Mesenchymal stem cell (in vitro differentiated cells and primary cell): ENCODE results near the gene GIMD1.
"Not testable (repeated sequence)": the region's sequence is repeated elsewhere in the genome, so short reads cannot be mapped to it uniquely, and the experiment has no call there.

ENCODE experiments used
- DNase-seq: peaks from one replicate; pipeline ENCODE4 v3.0.0-alpha.2; 2013
- H2AFZ ChIP-seq: one replicate; pipeline ENCODE4 v1.6.1; 2013; ENCODE audit warnings: low read depth, mild to moderate bottlenecking, control low read depth, inconsistent platforms, low read length, moderate library complexity
- H2AK5ac ChIP-seq: 2 replicates; pipeline ENCODE4 v1.6.1; 2013; ENCODE audit warnings: low read length, moderate library complexity, mild to moderate bottlenecking, inconsistent platforms; ENCODE audit not compliant: severe bottlenecking
- H2BK120ac ChIP-seq: one replicate; pipeline ENCODE4 v1.6.1; 2013; ENCODE audit warnings: low read depth, mild to moderate bottlenecking, inconsistent platforms, low read length, moderate library complexity
- H2BK12ac ChIP-seq, 2 experiments: one replicate each; pipeline ENCODE4 v1.6.1; 2013; ENCODE audit warnings: inconsistent platforms in 2 of 2, low read length in 2 of 2, mild to moderate bottlenecking in 2 of 2, moderate library complexity in 2 of 2, control low read depth in 1 of 2
- H2BK15ac ChIP-seq: one replicate; pipeline ENCODE4 v1.6.1; 2013; ENCODE audit warnings: mild to moderate bottlenecking, low read depth, inconsistent platforms; ENCODE audit not compliant: poor library complexity, severe bottlenecking
- H2BK5ac ChIP-seq: 2 replicates; pipeline ENCODE4 v1.6.1; 2013; ENCODE audit warnings: low read depth, mild to moderate bottlenecking, low read length, control low read depth, inconsistent platforms; ENCODE audit not compliant: poor library complexity, severe bottlenecking
- H3K14ac ChIP-seq, 2 experiments: one replicate each; pipeline ENCODE4 v1.6.1; 2013; ENCODE audit warnings: inconsistent platforms in 2 of 2, low read length in 2 of 2, control low read depth in 1 of 2, mild to moderate bottlenecking in 1 of 2, moderate library complexity in 1 of 2
- H3K18ac ChIP-seq, 2 experiments: one replicate each; pipeline ENCODE4 v1.6.1; 2013; ENCODE audit warnings: inconsistent platforms in 2 of 2, low read length in 2 of 2, control low read depth in 1 of 2, low read depth in 1 of 2, mild to moderate bottlenecking in 1 of 2
- H3K23ac ChIP-seq, 2 experiments: one replicate each; pipeline ENCODE4 v1.6.1; 2013; ENCODE audit warnings: inconsistent platforms in 2 of 2, low read length in 2 of 2, mild to moderate bottlenecking in 2 of 2, moderate library complexity in 2 of 2, control low read depth in 1 of 2
- H3K27ac ChIP-seq: 2 replicates; pipeline ENCODE4 v1.5.1; 2013; ENCODE audit warnings: mild to moderate bottlenecking, moderate library complexity, low read length, control low read depth, inconsistent platforms; ENCODE audit not compliant: poor library complexity, severe bottlenecking
- H3K27me3 ChIP-seq, 2 experiments: 2 replicates each; pipeline versions ENCODE4 v1.6.1 to v1.7.0; 2013; ENCODE audit warnings: low read length in 2 of 2, mild to moderate bottlenecking in 2 of 2, moderate library complexity in 2 of 2, control low read depth in 1 of 2, inconsistent platforms in 1 of 2; ENCODE audit not compliant: control insufficient read depth in 1 of 2, insufficient read depth in 1 of 2
- H3K36me3 ChIP-seq, 2 experiments: 2 replicates each; pipeline versions ENCODE4 v1.6.1 to v1.7.0; 2013; ENCODE audit warnings: low read length in 2 of 2, control low read depth in 1 of 2, inconsistent platforms in 1 of 2, low read depth in 1 of 2, mild to moderate bottlenecking in 1 of 2; ENCODE audit not compliant: insufficient read depth in 2 of 2, control insufficient read depth in 1 of 2
- H3K4ac ChIP-seq, 2 experiments: one replicate each; pipeline ENCODE4 v1.6.1; 2013; ENCODE audit warnings: inconsistent platforms in 2 of 2, low read length in 2 of 2, mild to moderate bottlenecking in 2 of 2, moderate library complexity in 2 of 2, control low read depth in 1 of 2, low read depth in 1 of 2
- H3K4me1 ChIP-seq: 2 replicates; pipeline ENCODE4 v1.6.1; 2013; ENCODE audit warnings: low read depth, low read length, control low read depth; ENCODE audit not compliant: control insufficient read depth, insufficient read depth
- H3K4me2 ChIP-seq: 2 replicates; pipeline ENCODE4 v1.6.1; 2013; ENCODE audit warnings: low read length, mild to moderate bottlenecking, inconsistent platforms; ENCODE audit not compliant: poor library complexity, severe bottlenecking
- H3K4me3 ChIP-seq, 2 experiments: 2 replicates each; pipeline versions ENCODE4 v1.5.1 to v1.7.0; 2013; ENCODE audit warnings: low read length in 2 of 2, mild to moderate bottlenecking in 2 of 2, control low read depth in 1 of 2, low read depth in 1 of 2; ENCODE audit not compliant: insufficient read depth in 1 of 2
- H3K79me1 ChIP-seq: replicated peaks from 2 replicates; pipeline ENCODE4 v1.6.1; 2013; ENCODE audit warnings: mild to moderate bottlenecking, control low read depth, low read length, inconsistent platforms; ENCODE audit not compliant: poor library complexity, severe bottlenecking
- H3K9ac ChIP-seq: 2 replicates; pipeline ENCODE4 v1.7.0; 2013; ENCODE audit warnings: mild to moderate bottlenecking, low read length, moderate library complexity
- H3K9me3 ChIP-seq: 2 replicates; pipeline ENCODE4 v1.7.0; 2013; ENCODE audit warnings: mild to moderate bottlenecking, low read length; ENCODE audit not compliant: control insufficient read depth
- H4K8ac ChIP-seq: one replicate; pipeline ENCODE4 v1.6.1; 2013; ENCODE audit warnings: inconsistent platforms, mild to moderate bottlenecking, low read length, moderate library complexity
- H4K91ac ChIP-seq: one replicate; pipeline ENCODE4 v1.6.1; 2013; ENCODE audit warnings: mild to moderate bottlenecking, low read length, inconsistent platforms
- WGBS: methylation state at CpG from one replicate; pipeline ENCODE4 v1.1.7; 2013; ENCODE audit warnings: mixed read lengths; 5-methylcytosine and 5-hydroxymethylcytosine counted together

GIMD1 gene

DNA sequence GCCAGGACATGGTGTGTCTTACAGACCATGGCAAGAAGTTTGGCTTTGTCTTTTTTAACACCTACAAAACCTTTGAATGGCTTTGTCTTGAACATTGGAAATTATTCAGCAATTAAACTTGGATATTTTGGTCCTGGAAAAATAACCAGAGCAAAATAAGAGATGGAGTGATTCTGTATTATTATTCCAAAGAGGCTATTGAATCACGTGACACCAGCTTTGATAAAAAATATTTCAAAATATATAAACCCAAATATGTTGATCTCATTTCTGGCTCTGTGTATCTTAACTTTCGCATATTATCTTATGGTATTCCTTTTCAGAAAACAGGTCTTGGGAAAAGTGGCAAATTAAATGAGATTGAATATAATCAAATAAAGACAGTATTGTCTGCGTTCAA is 32.6 kb upstream of the GIMD1 start:
- H2BK15ac ChIP-seq, result no peak overlapping the region

DNA sequence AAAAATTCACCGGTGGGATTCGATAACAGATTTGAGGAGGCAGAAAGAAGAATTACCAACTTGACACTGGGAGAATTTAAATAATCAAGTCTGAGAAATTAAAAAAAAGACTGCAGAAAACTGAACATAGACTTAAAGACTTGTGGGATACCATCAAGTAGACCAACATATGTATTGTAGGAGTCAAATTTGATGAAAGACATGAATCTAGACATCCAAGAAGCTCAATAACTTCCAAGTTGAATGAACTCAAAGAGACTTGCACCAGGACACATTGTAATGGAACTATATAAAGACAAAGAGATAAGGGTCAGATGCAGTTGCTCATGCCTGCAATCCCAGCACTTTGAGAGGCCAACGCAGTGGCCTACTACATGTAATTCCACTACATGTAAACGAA is 30.3 kb upstream of the GIMD1 start:
- H3K4me1 ChIP-seq, H3K23ac ChIP-seq, H2BK15ac ChIP-seq, H3K9ac ChIP-seq, H3K36me3 ChIP-seq, H3K4ac ChIP-seq, H2AK5ac ChIP-seq, H2AFZ ChIP-seq, H3K79me1 ChIP-seq, H2BK12ac ChIP-seq, H3K14ac ChIP-seq, H3K18ac ChIP-seq, H4K91ac ChIP-seq, H4K8ac ChIP-seq, H3K4me3 ChIP-seq, H3K27me3 ChIP-seq, H3K4me2 ChIP-seq, H2BK5ac ChIP-seq, H3K27ac ChIP-seq, H2BK120ac ChIP-seq, DNase-seq: not testable (repeated sequence)
- H3K9me3 ChIP-seq, result peaks cover 39% of the 10 kb centered on the region
- WGBS, result no CpG with 5 or more reads among the region's 4 CpGs

More for the DNA sequence above, 32.6 kb upstream of the GIMD1 start:
- Histone ChIP-seq H2BK120ac (no peak overlapping the region), H3K27me3 (no peaks in the 10 kb centered on the region), H2BK12ac (no peak overlapping the region), H3K4ac (no peak overlapping the region), H3K4me3 (no peak overlapping the region), H3K4me1 (no peaks in the 10 kb centered on the region), H3K27ac (no peak overlapping the region), H3K23ac (no peak overlapping the region), H2AFZ (no peak overlapping the region), H3K18ac (no peak overlapping the region), H3K9ac (no peak overlapping the region), H3K79me1 (no peaks in the 10 kb centered on the region), H3K36me3 (no peaks in the 10 kb centered on the region), H4K8ac (no peak overlapping the region), H4K91ac (no peak overlapping the region), H2AK5ac (no peak overlapping the region), H3K14ac (no peak overlapping the region), H3K4me2 (no peak overlapping the region), H3K9me3 (peaks cover 22% of the 10 kb centered on the region), H2BK5ac (no peak overlapping the region)
- DNase-seq, result no peak
- no CpG with 5 or more reads among the region's 3 CpGs for WGBS

DNA sequence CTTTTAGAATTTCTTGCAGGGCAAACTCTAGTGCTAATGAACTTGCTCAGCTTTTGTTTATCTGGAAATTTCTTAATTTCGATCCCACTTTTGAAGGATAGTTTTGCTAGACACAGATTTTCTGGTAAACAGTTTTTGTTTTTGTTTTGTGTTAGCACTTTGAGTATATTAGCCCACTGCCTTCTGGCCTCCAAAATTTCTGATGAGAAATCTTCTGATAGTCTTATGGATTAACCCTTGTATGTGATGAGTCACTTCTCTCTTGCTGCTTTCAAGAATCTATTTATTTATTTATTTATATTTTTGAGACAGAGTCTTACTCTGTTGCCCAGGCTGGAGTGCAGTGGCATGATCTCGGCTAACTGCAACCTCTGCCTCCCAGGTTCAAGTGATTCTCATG is 27.0 kb upstream of the GIMD1 start:
- WGBS, result 85% methylated on average over 2 of the region's 2 CpGs
- H3K27me3 ChIP-seq, result no peaks in the 10 kb centered on the region
- no peak overlapping the region for H3K9ac ChIP-seq
- no peak overlapping the region for H3K14ac ChIP-seq
- H2AK5ac ChIP-seq, result no peak overlapping the region
- H3K23ac ChIP-seq, result no peak overlapping the region
- H3K27ac ChIP-seq, result no peak overlapping the region
- H4K91ac ChIP-seq, result no peak overlapping the region
- H4K8ac ChIP-seq, result no peak overlapping the region
- H3K79me1 ChIP-seq, result no peaks in the 10 kb centered on the region
- H3K9me3 ChIP-seq, result peaks cover 56% of the 10 kb centered on the region
- no peak overlapping the region for H3K4me2 ChIP-seq
- no peak overlapping the region for H3K18ac ChIP-seq
- no peak overlapping the region for H3K4ac ChIP-seq
- H3K36me3 ChIP-seq, result no peaks in the 10 kb centered on the region
- H2BK15ac ChIP-seq, result no peak overlapping the region
- no peak for DNase-seq
- H2BK120ac ChIP-seq, result no peak overlapping the region
- H3K4me3 ChIP-seq, result no peak overlapping the region
- no peak overlapping the region for H2BK12ac ChIP-seq
- no peak overlapping the region for H2BK5ac ChIP-seq
- H3K4me1 ChIP-seq, result no peaks in the 10 kb centered on the region
- no peak overlapping the region for H2AFZ ChIP-seq

DNA sequence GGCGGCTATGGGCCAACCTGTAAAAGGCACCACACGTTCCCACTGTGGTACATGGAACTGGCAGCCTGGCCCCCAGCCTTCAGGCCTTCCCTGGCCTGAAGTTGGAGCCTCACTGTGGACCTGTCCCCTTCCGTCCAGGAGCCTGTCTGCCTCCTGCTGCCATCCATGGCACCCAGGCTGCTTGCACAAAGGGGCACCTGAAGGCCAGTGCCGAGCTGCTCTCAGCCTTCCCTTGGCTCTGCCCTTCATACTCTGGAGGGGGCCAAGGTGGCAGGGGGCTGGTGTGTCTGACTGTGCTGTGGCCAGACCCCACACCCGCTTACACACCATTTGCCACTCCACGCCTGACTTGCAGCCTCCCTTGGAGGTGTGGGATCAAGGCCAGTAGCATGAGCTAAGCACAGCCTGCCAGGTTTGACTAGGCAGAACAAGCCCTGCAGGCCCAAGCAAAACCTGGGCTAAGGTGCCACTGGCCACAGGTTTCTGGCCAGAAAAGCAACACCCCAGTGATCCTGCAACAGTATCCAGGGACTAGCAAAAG is 17.3 kb upstream of the GIMD1 start:
- no peak overlapping the region for H2BK15ac ChIP-seq
- no peaks in the 10 kb centered on the region for H3K36me3 ChIP-seq
- no peak overlapping the region for H3K9ac ChIP-seq
- no peak overlapping the region for H3K23ac ChIP-seq
- no peaks in the 10 kb centered on the region for H3K79me1 ChIP-seq
- no peak overlapping the region for H3K4me3 ChIP-seq
- 85% methylated on average over 6 of the region's 6 CpGs for WGBS
- no peak overlapping the region for H2BK5ac ChIP-seq
- no peak overlapping the region for H2BK12ac ChIP-seq
- no peak overlapping the region for H3K4ac ChIP-seq
- H3K4me1 ChIP-seq, result no peaks in the 10 kb centered on the region
- H3K14ac ChIP-seq, result peak overlapping the region in 1 of 2 experiments; percentile 0
- H2AK5ac ChIP-seq, result no peak overlapping the region
- no peaks in the 10 kb centered on the region for H3K9me3 ChIP-seq
- no peak overlapping the region for H2BK120ac ChIP-seq
- no peak overlapping the region for H3K4me2 ChIP-seq
- H3K18ac ChIP-seq, result peak overlapping the region in 1 of 2 experiments; percentile 24
- no peaks in the 10 kb centered on the region for H3K27me3 ChIP-seq
- no peak overlapping the region for H4K8ac ChIP-seq
- no peak overlapping the region for H4K91ac ChIP-seq
- H3K27ac ChIP-seq, result no peak overlapping the region
- no peak overlapping the region for H2AFZ ChIP-seq
- no peak for DNase-seq
